CD4-positive, alpha-beta memory T cell (primary cell): ENCODE data around the gene ALDH1L1. TPM values are rescaled to one million over a fixed set of nuclear protein-coding genes. Genes with fewer than 3 reads are reported as not detected.
"Not testable (repeated sequence)": the region's sequence is repeated elsewhere in the genome, so short reads cannot be mapped to it uniquely, and the experiment has no call there.

Source experiments
- CTCF ChIA-PET: fragments of 350-600 bp; sonication (Branson Sonifier 250); formaldehyde crosslinking; loops from one replicate; lab custom pipeline; 2021; ENCODE audit warnings: inconsistent platforms; ENCODE audit not compliant: partially characterized antibody; lab: Charles Lee
- POLR2A ChIA-PET: fragments of 350-600 bp; sonication (Branson Sonifier 250); formaldehyde crosslinking; loops from one replicate; lab custom pipeline; 2021; ENCODE audit not compliant: partially characterized antibody; lab: Charles Lee
- DNase-seq, 5 donors: peaks; one replicate each; pipeline versions ENCODE4 v3.0.0 to v3.0.0-alpha.2; 2020 to 2022; ENCODE audit warnings: mixed read lengths in 1 of 5
- H3K27ac ChIP-seq: one replicate; pipeline ENCODE4 v1.7.0; 2013; ENCODE audit warnings: low read depth, low read length
- H3K27me3 ChIP-seq: 2 replicates; pipeline ENCODE4 v1.7.0; 2013; ENCODE audit warnings: mild to moderate bottlenecking, low read length, moderate library complexity; ENCODE audit not compliant: insufficient read depth
- H3K36me3 ChIP-seq: 2 replicates; pipeline ENCODE4 v1.7.0; 2013; ENCODE audit warnings: mild to moderate bottlenecking, low read length, moderate library complexity; ENCODE audit not compliant: insufficient read depth
- H3K4me1 ChIP-seq: 2 replicates; pipeline ENCODE4 v1.7.0; 2013; ENCODE audit warnings: mild to moderate bottlenecking, low read length, moderate library complexity; ENCODE audit not compliant: insufficient read depth
- H3K4me3 ChIP-seq, 2 donors: one replicate each; pipeline ENCODE4 v1.7.0; 2013; ENCODE audit warnings: low read length in 2 of 2, mild to moderate bottlenecking in 1 of 2
- H3K9me3 ChIP-seq, 2 donors: one replicate each; pipeline ENCODE4 v1.7.0; 2013; ENCODE audit warnings: low read length in 2 of 2, control low read depth in 1 of 2; ENCODE audit not compliant: control insufficient read depth in 1 of 2
- H3K27ac Mint-ChIP-seq, 7 donors: one replicate each; pipeline ENCODE4 v1.8.0; 2020 to 2021; ENCODE audit warnings: mixed read lengths in 7 of 7, mild to moderate bottlenecking in 6 of 7, inconsistent platforms in 3 of 7, moderate library complexity in 3 of 7
- H3K27me3 Mint-ChIP-seq, 2 donors: one replicate each; pipeline ENCODE4 v1.8.0; 2020 to 2021; ENCODE audit warnings: mixed read lengths in 2 of 2
- H3K36me3 Mint-ChIP-seq, 2 donors: one replicate each; pipeline ENCODE4 v1.8.0; 2020 to 2021; ENCODE audit warnings: mixed read lengths in 2 of 2, inconsistent platforms in 1 of 2, mild to moderate bottlenecking in 1 of 2
- H3K4me1 Mint-ChIP-seq, 4 donors: one replicate each; pipeline ENCODE4 v1.8.0; 2020 to 2021; ENCODE audit warnings: mixed read lengths in 4 of 4, mild to moderate bottlenecking in 1 of 4
- H3K4me3 Mint-ChIP-seq, 8 donors: one replicate each; pipeline ENCODE4 v1.8.0; 2020 to 2021; ENCODE audit warnings: mixed read lengths in 8 of 8, mild to moderate bottlenecking in 7 of 8, moderate library complexity in 6 of 8, inconsistent platforms in 3 of 8
- H3K9me3 Mint-ChIP-seq, 8 donors: one replicate each; pipeline ENCODE4 v1.8.0; 2020 to 2021; ENCODE audit warnings: mixed read lengths in 8 of 8, mild to moderate bottlenecking in 5 of 8, inconsistent platforms in 3 of 8, moderate library complexity in 1 of 8
- intact Hi-C: fragments of 100-400 bp; cut with micrococcal nuclease; formaldehyde crosslinking; loops from one replicate; pipeline ENCODE4 v1.15.1; 2023
- polyA plus RNA-seq, 2 donors: library from polyadenylated mRNA; unstranded; fragments of 300-500 nt; fragmentation: Illumina TruSeq; gene quantifications; one replicate each; pipeline ENCODE4 v1.2.3, GENCODE V29; 2021
- total RNA-seq, 2 experiments: library from RNA; stranded (reverse); gene quantifications; one replicate each; pipeline ENCODE4 v1.2.3, GENCODE V29; 2021

Gene ALDH1L1
- total and polyA plus RNA-seq, 4 experiments from 2014 or later = not detected

DNA sequence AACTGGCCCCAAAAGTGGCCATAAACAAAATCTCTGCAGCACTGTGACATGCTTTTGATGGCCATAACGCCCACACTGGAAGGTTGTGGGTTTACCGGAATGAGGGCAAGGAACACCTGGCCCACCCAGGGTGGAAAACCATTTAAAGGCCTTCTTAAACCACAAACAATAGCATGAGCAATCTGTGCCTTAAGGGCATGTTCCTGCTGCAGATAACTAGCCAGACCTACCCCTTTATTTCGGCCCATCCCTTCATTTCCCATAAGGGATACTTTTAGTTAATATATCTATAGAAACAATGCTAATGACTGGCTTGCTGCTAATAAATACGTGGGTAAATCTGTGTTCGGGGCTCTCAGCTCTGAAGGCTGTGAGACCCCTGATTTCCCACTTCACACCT lies 88.3 kb downstream of the ALDH1L1 start:
- intact Hi-C loops, H3K4me3 Mint-ChIP-seq, H3K27me3 Mint-ChIP-seq, CTCF ChIA-PET, H3K4me1 ChIP-seq, H3K27ac ChIP-seq, H3K4me3 ChIP-seq, H3K27me3 ChIP-seq, POLR2A ChIA-PET, H3K36me3 ChIP-seq, H3K27ac Mint-ChIP-seq, H3K4me1 Mint-ChIP-seq, DNase-seq: not testable (repeated sequence)
- peaks cover 0 to 38% (median 33%) of the 10 kb centered on the region in 8 donors for H3K9me3 Mint-ChIP-seq
- peaks cover 0 to 11% of the 10 kb centered on the region in 2 donors for H3K9me3 ChIP-seq
- peaks cover 0 to 18% of the 10 kb centered on the region in 2 donors for H3K36me3 Mint-ChIP-seq

DNA sequence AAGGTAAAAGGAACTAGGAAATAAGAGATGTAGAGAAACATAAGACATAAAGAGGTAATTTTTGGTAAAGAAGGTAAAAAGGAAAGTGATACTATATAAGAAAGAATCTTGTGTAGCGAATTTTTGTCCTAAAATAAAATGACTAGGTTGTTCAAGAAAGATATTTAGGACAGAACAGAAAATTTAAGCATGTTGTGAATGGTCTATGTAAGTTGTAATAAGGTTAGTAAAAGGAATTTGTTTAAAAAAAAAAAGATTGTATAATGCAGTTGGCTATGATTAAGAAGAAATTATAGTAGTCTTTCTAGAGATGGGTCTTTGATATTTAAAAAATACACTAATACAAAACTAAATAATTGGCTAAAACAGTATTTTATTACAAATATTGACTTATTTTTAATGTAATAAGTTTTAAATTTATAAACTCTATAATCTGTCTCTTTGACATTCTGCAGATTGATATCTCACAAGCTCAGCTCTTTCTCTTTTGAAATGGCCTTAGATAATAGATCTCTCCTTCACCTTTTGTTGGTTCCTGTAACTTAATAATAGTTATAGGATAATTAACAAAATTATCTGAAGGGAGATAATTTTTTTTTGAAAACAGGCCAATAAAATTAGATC lies 92.7 kb downstream of the ALDH1L1 start:
- ChIA-PET POLR2A (no interaction called here), CTCF (interaction anchor here (0.6 kb wide), 1 partner anchor 13 kb away, joined by 3 read pairs; no protein-coding TSS in a partner anchor)
- Histone ChIP-seq H3K9me3 (no peaks in the 10 kb centered on the region), H3K27me3 (no peaks in the 10 kb centered on the region), H3K27ac (no peak overlapping the region), H3K36me3 (no peaks in the 10 kb centered on the region), H3K4me3 (no peak overlapping the region), H3K4me1 (peaks cover 19% of the 10 kb centered on the region)
- H3K4me1 Mint-ChIP-seq = peaks cover 7 to 22% (median 15%) of the 10 kb centered on the region in 4 donors
- intact Hi-C loops = loop anchor here (10.0 kb wide), 1 partner anchor 493 kb away; the partner anchor contains the start of gene OSBPL11
- peaks cover 0 to 5% (median 2%) of the 10 kb centered on the region in 8 donors for H3K9me3 Mint-ChIP-seq
- H3K36me3 Mint-ChIP-seq = peaks cover 3 to 9% of the 10 kb centered on the region in 2 donors
- H3K27ac Mint-ChIP-seq = no peak overlapping the region
- no peak for DNase-seq
- no peak overlapping the region for H3K4me3 Mint-ChIP-seq
- H3K27me3 Mint-ChIP-seq = peaks cover 0 to 2% of the 10 kb centered on the region in 2 donors

DNA sequence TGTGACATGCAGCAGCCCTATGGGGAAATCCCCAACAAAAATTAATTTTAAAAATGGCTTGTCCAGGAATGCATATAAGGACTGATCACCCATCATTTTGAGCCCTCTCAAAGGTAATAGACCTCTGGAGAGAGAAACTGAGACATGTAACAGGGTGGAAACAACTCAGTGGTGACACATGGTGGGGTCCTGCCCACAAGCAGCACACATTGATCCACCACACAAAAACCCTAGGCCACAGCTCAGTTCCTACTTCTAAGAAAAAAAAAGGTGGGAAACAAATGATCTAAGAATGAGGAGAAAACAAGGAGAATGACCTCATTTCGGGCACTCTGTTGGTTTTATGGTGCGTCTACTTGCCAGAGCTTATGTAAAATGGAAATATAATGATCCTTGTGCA lies 94.5 kb downstream of the ALDH1L1 start:
- no peaks in the 10 kb centered on the region for H3K9me3 ChIP-seq
- H3K4me1 ChIP-seq = peaks cover 26% of the 10 kb centered on the region
- peak overlapping the region in 2 of 8 donors; percentile 70 to 80 for H3K4me3 Mint-ChIP-seq
- H3K4me1 Mint-ChIP-seq = peaks cover 9 to 29% (median 19%) of the 10 kb centered on the region in 4 donors
- peaks cover 0 to 3% of the 10 kb centered on the region in 2 donors for H3K36me3 Mint-ChIP-seq
- CTCF ChIA-PET = interaction anchor here (0.7 kb wide), 1 partner anchor 636 kb away, joined by 4 read pairs; no protein-coding TSS in a partner anchor
- H3K27me3 ChIP-seq = no peaks in the 10 kb centered on the region
- no peak overlapping the region for H3K4me3 ChIP-seq
- POLR2A ChIA-PET = no interaction called here
- peak in 1 of 5 donors; percentile 11 for DNase-seq
- H3K27me3 Mint-ChIP-seq = no peaks in the 10 kb centered on the region
- intact Hi-C loops = loop anchor here (10.0 kb wide), 1 partner anchor 491 kb away; the partner anchor contains the start of gene OSBPL11
- no peak overlapping the region for H3K27ac ChIP-seq
- H3K36me3 ChIP-seq = no peaks in the 10 kb centered on the region
- H3K9me3 Mint-ChIP-seq = peaks cover 0 to 3% (median 0%) of the 10 kb centered on the region in 8 donors
- H3K27ac Mint-ChIP-seq = peak overlapping the region in 1 of 7 donors; percentile 79

DNA sequence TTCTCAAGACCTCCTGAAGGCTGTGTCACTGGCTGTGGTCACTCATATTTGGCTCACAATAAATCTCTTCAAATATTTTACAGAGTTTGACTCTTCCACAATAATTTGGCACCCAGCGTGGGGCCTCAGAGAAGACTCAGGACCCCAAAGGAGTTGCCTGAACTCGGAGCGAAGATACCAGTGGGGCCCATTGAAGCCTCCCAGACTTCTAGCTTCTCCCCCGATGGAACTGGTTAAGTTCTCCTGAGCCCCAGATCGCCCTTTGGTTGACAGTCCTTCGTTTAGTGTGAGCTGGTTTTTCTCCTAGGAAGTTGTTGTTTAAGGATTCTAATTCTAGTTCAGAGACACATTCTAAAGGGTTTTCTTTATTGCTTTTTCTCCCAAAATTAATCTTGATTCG lies 95.1 kb downstream of the ALDH1L1 start:
- H3K27me3 ChIP-seq = no peaks in the 10 kb centered on the region
- H3K36me3 ChIP-seq = no peaks in the 10 kb centered on the region
- CTCF ChIA-PET = no interaction called here
- POLR2A ChIA-PET = no interaction called here
- peaks cover 9 to 29% (median 19%) of the 10 kb centered on the region in 4 donors for H3K4me1 Mint-ChIP-seq
- no peak overlapping the region for H3K4me3 ChIP-seq
- peaks cover 0 to 3% (median 0%) of the 10 kb centered on the region in 8 donors for H3K9me3 Mint-ChIP-seq
- no peaks in the 10 kb centered on the region for H3K9me3 ChIP-seq
- H3K36me3 Mint-ChIP-seq = peaks cover 0 to 3% of the 10 kb centered on the region in 2 donors
- peaks cover 26% of the 10 kb centered on the region for H3K4me1 ChIP-seq
- peak overlapping the region in 7 of 8 donors; percentile 29 to 85 (median 80) for H3K4me3 Mint-ChIP-seq
- no peaks in the 10 kb centered on the region for H3K27me3 Mint-ChIP-seq
- DNase-seq = peak in 1 of 5 donors; percentile 31
- intact Hi-C loops = loop anchor here (10.0 kb wide), 1 partner anchor 490 kb away; the partner anchor contains the start of gene OSBPL11
- peak overlapping the region in 4 of 7 donors; percentile 79 to 94 (median 88) for H3K27ac Mint-ChIP-seq
- H3K27ac ChIP-seq = no peak overlapping the region

DNA sequence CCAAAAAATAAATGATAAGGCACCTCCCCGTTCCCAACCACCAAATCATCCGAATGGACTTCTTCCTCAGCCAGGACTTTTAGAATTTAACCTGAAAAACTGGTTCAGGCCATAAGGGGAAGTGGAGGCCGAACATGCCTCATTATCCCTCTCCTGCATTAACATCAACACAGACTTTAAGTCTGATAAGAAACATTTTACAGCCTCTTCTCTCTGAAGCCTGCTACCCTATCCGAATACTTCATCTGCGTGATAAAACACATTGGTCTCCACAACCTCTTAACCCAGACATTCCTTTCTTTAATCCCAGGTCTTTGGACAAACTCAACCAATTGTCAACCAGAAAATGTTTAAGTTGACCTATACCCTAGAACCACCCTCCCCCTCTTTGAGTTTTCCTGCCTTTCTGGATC lies 95.6 kb downstream of the ALDH1L1 start:
- intact Hi-C loops = loop anchor here (1.0 to 10.0 kb wide), 6 partner anchors 94 to 1463 kb away; partner anchors contain the start of genes CHCHD6, KLF15 and OSBPL11
- peak in 1 of 5 donors; percentile 2 for DNase-seq
- POLR2A ChIA-PET = interaction anchor here (0.6 to 1.3 kb wide), 6 partner anchors 10 to 1518 kb away, joined by 3 to 12 read pairs (median 3); partner anchors contain the start of gene ZXDC
- Histone ChIP-seq H3K27me3 (no peaks in the 10 kb centered on the region), H3K9me3 (no peaks in the 10 kb centered on the region), H3K4me1 (peaks cover 26% of the 10 kb centered on the region), H3K36me3 (no peaks in the 10 kb centered on the region), H3K4me3 (peak overlapping the region in 1 of 2 donors; percentile 64), H3K27ac (no peak overlapping the region)
- CTCF ChIA-PET = interaction anchor here (0.7 to 1.2 kb wide), 7 partner anchors 8 to 385 kb away, joined by 3 to 4 read pairs (median 3); no protein-coding TSS in a partner anchor
- Mint-ChIP-seq H3K27ac (peak overlapping the region in 6 of 7 donors; percentile 18 to 94 (median 88)), H3K4me1 (peaks cover 9 to 32% (median 19%) of the 10 kb centered on the region in 4 donors), H3K9me3 (peaks cover 0 to 3% (median 0%) of the 10 kb centered on the region in 8 donors), H3K36me3 (peaks cover 0 to 3% of the 10 kb centered on the region in 2 donors), H3K27me3 (no peaks in the 10 kb centered on the region), H3K4me3 (peak overlapping the region; percentile 75 to 85 (median 81))

DNA sequence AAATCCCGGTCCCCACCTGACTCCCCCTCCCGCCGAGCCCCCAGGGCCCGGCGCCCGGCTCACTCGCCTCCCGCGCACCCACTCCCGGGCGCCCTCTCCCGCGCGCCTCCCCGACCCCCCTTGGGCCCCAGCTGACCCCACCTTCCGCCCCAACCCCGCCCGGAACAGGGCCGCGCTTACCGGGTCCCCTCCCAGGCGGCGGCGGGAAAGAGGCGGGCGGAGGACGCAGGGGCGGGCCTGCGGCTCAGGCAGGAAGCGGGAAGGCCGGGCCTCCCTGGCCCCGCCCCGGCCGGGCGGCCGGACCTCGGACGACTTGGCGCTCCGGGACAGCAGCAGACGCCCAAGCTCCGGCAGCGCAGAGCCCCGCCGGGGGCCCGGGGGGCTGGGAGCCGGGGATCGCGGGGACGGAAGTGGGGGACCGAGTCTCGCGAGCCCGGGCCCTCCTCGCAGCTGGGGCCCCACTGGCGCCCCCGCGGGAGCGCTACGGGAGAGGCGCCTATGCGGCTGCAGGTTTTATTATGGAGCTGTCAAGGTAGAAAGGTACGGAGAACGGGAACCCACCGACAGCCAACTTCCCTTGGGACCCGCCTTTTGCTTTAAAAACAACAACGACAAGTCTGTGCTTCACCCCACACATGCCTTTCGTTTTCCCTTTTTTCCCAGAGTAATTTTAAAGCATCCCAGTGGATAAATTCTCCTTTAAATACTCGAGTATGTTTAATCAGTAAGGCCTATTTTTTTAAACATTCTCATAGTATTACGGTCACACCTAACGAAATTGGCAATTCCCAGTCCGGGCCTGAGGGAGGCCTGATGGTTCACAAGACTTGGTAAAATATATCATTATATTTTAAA lies 96.2 kb downstream of the ALDH1L1 start, which contains the start of gene SLC41A3:
Gene SLC41A3 (minus strand): TSS at position 212 of the 855 bp plus-strand sequence. CDS start 15,905 bp downstream, outside the sequence.
- Mint-ChIP-seq H3K4me3 (peak within 1 kb of the TSS; percentile 88 to 94 (median 92)), H3K9me3 (peaks cover 0 to 3% (median 0%) of the 10 kb centered on the region in 8 donors), H3K4me1 (peaks cover 9 to 32% (median 20%) of the 10 kb centered on the region in 4 donors), H3K27ac (peak within 1 kb of the TSS; percentile 90 to 98 (median 93)), H3K27me3 (no peaks in the 10 kb centered on the region), H3K36me3 (peaks cover 3 to 5% of the 10 kb centered on the region in 2 donors)
- Histone ChIP-seq H3K27me3 (no peaks in the 10 kb centered on the region), H3K4me1 (peaks cover 26% of the 10 kb centered on the region), H3K9me3 (no peaks in the 10 kb centered on the region), H3K27ac (peak within 1 kb of the TSS; percentile 63), H3K36me3 (no peaks in the 10 kb centered on the region), H3K4me3 (peak within 1 kb of the TSS in 1 of 2 donors; percentile 64)
- ChIA-PET POLR2A (interaction anchor here (0.6 to 1.4 kb wide), 7 partner anchors 9 to 1518 kb away, joined by 3 to 12 read pairs (median 3); partner anchors contain the start of gene ZXDC), CTCF (interaction anchor here (0.7 to 1.2 kb wide), 8 partner anchors 9 to 386 kb away, joined by 3 to 4 read pairs (median 3); no protein-coding TSS in a partner anchor)
- intact Hi-C loops = loop anchor here (1.0 to 10.0 kb wide), 8 partner anchors 94 to 1463 kb away; partner anchors contain the start of genes CHCHD6, KLF15, OSBPL11 and ZXDC
- DNase-seq = peak; percentile 80 to 89 (median 84)
